Kidney epithelial cell (primary cell): ENCODE data around the gene VWA5B1. TPM values are rescaled to one million over a fixed set of nuclear protein-coding genes. Genes with fewer than 3 reads are reported as not detected.

ENCODE experiments used
- DNase-seq: peaks from one replicate; pipeline ENCODE4 v3.0.0-alpha.2; 2010; ENCODE audit warnings: low read depth
- H3K27me3 ChIP-seq: 2 replicates; pipeline ENCODE4 v1.6.0; 2011; ENCODE audit warnings: low read length; ENCODE audit not compliant: control insufficient read depth, insufficient read depth
- H3K36me3 ChIP-seq: 2 replicates; pipeline ENCODE4 v1.5.1; 2011; ENCODE audit warnings: low read length; ENCODE audit not compliant: control insufficient read depth, insufficient read depth
- H3K4me3 ChIP-seq: 2 replicates; pipeline ENCODE4 v1.5.1; 2011; ENCODE audit warnings: low read depth, mild to moderate bottlenecking, control low read depth, low read length
- total RNA-seq: library from RNA; depleted of rRNA; stranded (reverse); fragments of >200 nt; gene quantifications from 2 replicates; pipeline ENCODE4 v1.2.3, GENCODE V29; 2015
- TF ChIP-seq, protein P1 (sequence below): IDR thresholded peaks from 2 replicates; pipeline ENCODE4 v1.5.1; 2011; ENCODE audit warnings: mild to moderate bottlenecking, moderate library complexity, low read length, control low read depth, inconsistent platforms; ENCODE audit not compliant: insufficient read depth, poor library complexity, severe bottlenecking

Gene VWA5B1
- total RNA-seq, 1 donor from 2014 or later = not detected

DNA sequence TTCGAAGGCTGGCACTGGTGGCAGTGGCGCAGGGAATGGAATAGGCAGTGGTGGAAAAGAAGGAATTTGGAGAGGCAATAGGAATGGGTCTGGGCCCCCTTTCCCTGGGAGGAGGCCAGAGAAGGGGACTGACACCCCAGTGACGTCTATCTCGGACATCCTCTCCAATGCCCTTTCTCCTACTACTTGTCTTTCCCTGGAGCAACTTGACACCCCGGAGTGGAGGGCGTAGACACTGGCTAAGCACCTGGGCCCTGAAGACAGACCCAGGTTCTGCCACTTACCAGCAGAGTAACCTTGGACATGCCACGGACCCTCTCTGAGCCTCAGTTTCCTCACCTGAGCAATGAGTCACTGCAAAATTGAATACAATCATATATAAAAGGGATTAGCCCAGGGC, 108.5 kb downstream of the VWA5B1 start:
- Histone ChIP-seq H3K27me3 (peaks cover 5% of the 10 kb centered on the region), H3K4me3 (no peak overlapping the region), H3K36me3 (no peaks in the 10 kb centered on the region)
- TF ChIP-seq, protein P1, sequence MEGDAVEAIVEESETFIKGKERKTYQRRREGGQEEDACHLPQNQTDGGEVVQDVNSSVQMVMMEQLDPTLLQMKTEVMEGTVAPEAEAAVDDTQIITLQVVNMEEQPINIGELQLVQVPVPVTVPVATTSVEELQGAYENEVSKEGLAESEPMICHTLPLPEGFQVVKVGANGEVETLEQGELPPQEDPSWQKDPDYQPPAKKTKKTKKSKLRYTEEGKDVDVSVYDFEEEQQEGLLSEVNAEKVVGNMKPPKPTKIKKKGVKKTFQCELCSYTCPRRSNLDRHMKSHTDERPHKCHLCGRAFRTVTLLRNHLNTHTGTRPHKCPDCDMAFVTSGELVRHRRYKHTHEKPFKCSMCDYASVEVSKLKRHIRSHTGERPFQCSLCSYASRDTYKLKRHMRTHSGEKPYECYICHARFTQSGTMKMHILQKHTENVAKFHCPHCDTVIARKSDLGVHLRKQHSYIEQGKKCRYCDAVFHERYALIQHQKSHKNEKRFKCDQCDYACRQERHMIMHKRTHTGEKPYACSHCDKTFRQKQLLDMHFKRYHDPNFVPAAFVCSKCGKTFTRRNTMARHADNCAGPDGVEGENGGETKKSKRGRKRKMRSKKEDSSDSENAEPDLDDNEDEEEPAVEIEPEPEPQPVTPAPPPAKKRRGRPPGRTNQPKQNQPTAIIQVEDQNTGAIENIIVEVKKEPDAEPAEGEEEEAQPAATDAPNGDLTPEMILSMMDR = no peak
- no peak for DNase-seq

DNA sequence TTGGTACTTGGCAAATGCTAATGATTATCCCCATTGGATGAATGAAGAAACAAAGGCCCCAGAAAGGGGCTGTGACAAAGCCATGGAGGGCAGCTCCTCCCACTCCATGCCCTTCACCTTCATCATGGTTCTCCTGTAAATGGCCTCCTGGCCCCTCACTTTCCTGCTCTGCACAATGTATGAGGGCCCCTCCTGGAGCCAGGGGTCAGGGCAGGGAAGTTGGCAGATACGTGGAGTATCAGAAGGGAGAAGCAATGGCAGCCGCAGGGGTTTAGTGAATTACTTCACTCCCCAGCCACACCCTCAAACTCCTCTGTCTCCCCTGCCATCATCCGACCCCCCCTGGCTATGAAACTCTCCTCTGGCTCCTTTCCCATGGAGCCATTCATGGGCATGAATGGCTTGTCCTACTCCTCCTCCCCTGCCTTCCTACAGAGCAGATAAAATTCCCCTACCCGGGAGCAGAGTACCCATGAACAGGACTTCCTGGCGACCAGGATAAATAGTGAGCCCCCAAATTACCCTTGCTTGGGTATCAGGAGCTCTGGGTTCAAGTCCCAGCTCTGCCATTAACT, 109.0 kb downstream of the VWA5B1 start:
- Histone ChIP-seq H3K27me3 (peaks cover 5% of the 10 kb centered on the region), H3K36me3 (no peaks in the 10 kb centered on the region), H3K4me3 (no peak overlapping the region)
- DNase-seq = no peak
- TF ChIP-seq, protein P1 = no peak

DNA sequence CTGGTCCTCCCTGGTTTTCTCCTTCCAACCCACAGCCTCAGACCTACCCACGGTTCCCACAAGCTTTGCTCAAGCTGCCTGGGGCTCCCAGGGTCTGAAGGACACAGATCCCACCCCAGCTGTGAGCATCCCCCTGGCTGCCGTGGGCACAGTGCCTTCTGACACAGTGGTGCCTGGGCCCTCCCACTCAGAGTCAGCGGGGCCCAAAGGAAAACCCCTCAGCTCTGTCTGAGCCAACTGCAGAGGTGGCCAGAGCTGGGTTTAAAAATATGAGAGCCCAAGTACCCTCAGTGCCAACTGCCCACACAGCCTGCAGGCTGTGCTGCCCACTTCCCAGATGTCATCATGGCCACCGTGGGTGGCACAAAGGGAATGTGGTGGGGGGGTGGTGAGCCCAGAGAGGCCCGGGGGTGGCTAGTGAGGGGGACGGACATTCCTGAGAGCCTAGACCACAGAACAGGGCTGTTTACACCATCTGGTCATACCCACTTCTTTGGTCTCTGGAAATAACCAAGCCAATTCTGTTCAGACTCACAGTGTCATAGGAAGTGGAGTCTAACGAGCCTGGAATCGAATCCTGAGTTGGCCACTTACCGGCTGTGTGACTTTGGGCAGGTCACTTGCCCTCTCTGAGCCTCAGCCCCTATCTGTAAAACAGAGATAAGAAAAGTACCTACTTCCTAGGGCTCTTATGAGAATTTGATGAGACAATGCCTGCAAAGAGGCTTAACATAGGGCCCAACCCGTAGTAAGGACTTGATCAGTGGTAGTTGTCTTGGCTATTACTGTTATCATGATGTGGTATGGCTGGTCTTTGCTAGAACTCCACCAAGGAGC, 109.9 kb downstream of the VWA5B1 start:
- peaks cover 5% of the 10 kb centered on the region for H3K27me3 ChIP-seq
- no peak overlapping the region for H3K4me3 ChIP-seq
- H3K36me3 ChIP-seq = no peaks in the 10 kb centered on the region
- TF ChIP-seq, protein P1 = no peak
- no peak for DNase-seq

DNA sequence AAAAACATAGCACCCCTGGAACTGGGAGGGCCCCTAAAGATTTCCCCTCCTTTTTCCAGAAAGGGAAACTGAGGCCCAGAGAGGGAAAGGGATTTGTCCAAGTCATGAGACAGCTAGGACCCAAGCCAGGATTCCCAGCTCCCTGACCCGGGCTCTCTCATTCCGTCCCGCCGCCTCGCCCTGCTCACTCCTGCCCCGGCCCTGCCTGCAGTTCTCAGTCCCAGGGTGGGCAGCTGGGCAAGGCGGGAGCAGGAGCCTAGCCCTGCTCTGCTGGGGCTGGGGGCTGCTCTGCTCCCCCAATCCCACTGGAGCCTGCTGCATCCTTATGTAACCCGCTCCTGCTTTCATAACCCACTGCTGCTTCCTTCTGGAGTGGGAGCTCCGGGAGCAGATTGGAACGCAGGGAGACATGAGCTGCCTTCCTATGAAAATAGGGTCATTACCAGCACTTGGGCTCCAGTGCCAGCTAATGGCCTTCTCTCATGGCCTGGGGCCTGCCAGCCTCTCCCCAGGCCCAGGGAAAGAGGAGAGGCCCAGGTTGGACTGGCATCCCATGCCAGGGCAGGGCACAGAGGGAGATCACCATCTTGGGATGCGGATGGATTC, 110.8 kb downstream of the VWA5B1 start:
- no peaks in the 10 kb centered on the region for H3K36me3 ChIP-seq
- TF ChIP-seq, protein P1 = no peak
- peaks cover 5% of the 10 kb centered on the region for H3K27me3 ChIP-seq
- DNase-seq = no peak
- no peak overlapping the region for H3K4me3 ChIP-seq

DNA sequence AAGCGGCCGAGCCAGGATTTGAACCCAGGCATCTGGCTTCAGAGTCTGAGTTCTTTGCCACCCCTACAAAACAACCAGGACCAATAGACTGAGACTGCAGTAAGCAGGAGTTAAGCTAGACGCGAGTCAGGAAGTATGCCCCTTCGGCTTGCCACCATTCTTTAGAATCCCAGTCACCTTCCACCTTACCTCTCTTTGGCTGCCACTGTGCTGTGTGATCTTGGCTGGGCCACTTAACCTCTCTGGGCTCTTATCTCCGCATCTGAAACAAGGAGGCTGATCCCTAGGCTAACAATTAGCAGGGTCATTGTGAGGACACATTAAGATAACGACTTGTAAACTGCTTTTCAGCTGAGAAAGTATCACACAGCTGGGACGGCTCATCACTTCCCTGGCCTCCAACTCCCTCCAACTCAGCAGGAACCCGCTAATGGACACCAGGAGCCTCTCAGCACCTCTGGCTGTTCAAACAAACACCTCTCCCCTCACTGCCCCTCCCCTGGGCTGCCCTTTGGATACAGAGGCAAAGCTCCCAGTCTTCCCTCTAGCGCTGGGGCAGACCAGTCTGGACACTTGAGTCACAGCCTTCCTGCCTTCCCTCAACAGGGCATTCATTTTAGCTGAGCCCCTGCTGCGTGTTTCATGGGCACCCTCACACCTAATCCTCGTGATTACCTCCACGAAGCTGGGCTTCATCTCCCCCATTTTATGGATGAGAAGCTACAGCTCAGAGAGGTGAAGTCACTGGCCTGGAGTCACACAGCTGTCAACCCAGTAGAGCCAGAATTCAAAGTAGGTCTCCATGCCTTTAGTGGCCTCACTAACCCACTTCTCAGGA, 112.1 kb downstream of the VWA5B1 start:
- peaks cover 5% of the 10 kb centered on the region for H3K27me3 ChIP-seq
- TF ChIP-seq, protein P1 = no peak
- no peak for DNase-seq

More for the DNA sequence above, 112.1 kb downstream of the VWA5B1 start:
- no peak overlapping the region for H3K4me3 ChIP-seq
- no peaks in the 10 kb centered on the region for H3K36me3 ChIP-seq
